K562 (cell line): ENCODE measurements around the gene RHOXF2B. TPM values are rescaled to one million over a fixed set of nuclear protein-coding genes. Genes with fewer than 3 reads are reported as not detected.

Source experiments
- ATAC-seq: fragments of 200-7000 bp; cut with Tn5 transposase; 3 replicates; pipeline ENCODE4 v1.9.1; 2020; ENCODE audit warnings: moderate library complexity
- BruUV-seq: library from RNA; stranded (reverse); fragments of 400-500 nt; replicated peaks from 2 replicates; lab custom pipeline; 2021; lab: Mats Ljungman, UMichigan
- CTCF ChIA-PET: fragments of 300-600 bp; formaldehyde crosslinking; extraction: SDS; loops from one replicate; lab custom pipeline; 2021; ENCODE audit warnings: low intra/inter-chr PET ratio; lab: Yijun Ruan, JAX
- POLR2A ChIA-PET: fragments of 300-600, 350-650 bp; sonication (Branson Sonifier 250); formaldehyde crosslinking; extraction: SDS; loops from one replicate; lab custom pipeline; 2021; ENCODE audit warnings: antibody characterized with exemption, inconsistent platforms; lab: Yijun Ruan, JAX
- DNase-seq, 4 experiments: peaks; one replicate each; pipeline versions ENCODE4 v3.0.0 to v3.0.0-alpha.2; 2011 to 2018; ENCODE audit warnings: low spot score in 3 of 4, mixed read lengths in 3 of 4; ENCODE audit errors: extremely low read depth in 1 of 4
- FAIRE-seq: peaks from 2 replicates; lab custom pipeline; 2011; peaks lifted over from hg19 to GRCh38; lab: Jason Lieb, UNC
- H2AFZ ChIP-seq: 2 replicates; pipeline ENCODE4 v1.6.0; 2011; ENCODE audit warnings: low read depth, low read length, control low read depth, inconsistent platforms
- H3K27ac ChIP-seq: fragments of 200-600 bp; 3 replicates; pipeline ENCODE4 v1.8.0; 2011; ENCODE audit warnings: low read depth, mild to moderate bottlenecking, control low read depth, inconsistent platforms, low read length, moderate library complexity, mixed read lengths; ENCODE audit errors: extremely low read depth
- H3K27me3 ChIP-seq, 2 experiments: fragments of 300-600 bp in 1 of 2; 2 replicates in 1 of 2; 3 replicates in 1 of 2; pipeline versions ENCODE4 v1.6.0 to v1.8.0; 2011; ENCODE audit warnings: inconsistent platforms in 2 of 2, low read length in 2 of 2, mild to moderate bottlenecking in 1 of 2, mixed read lengths in 1 of 2, moderate library complexity in 1 of 2; ENCODE audit not compliant: control insufficient read depth in 2 of 2, insufficient read depth in 2 of 2
- H3K36me3 ChIP-seq: fragments of 300-600 bp; 3 replicates; pipeline ENCODE4 v1.8.0; 2011; ENCODE audit warnings: mild to moderate bottlenecking, low read length, inconsistent platforms; ENCODE audit not compliant: control insufficient read depth, insufficient read depth
- H3K4me1 ChIP-seq, 2 experiments: fragments of 200-600 bp in 1 of 2; replicated peaks in 1 of 2; 2 replicates in 1 of 2; 3 replicates in 1 of 2; pipeline versions ENCODE4 v1.5.1 to v1.8.0; 2011; ENCODE audit warnings: inconsistent platforms in 2 of 2, low read length in 2 of 2, mild to moderate bottlenecking in 1 of 2, mixed read lengths in 1 of 2, moderate library complexity in 1 of 2; ENCODE audit not compliant: control insufficient read depth in 2 of 2, insufficient read depth in 2 of 2
- H3K4me2 ChIP-seq: 2 replicates; pipeline ENCODE4 v1.6.1; 2011; ENCODE audit warnings: low read length, control low read depth, inconsistent platforms, mixed read lengths; ENCODE audit not compliant: insufficient read depth
- H3K4me3 ChIP-seq: fragments of 200-600 bp; sonication (generic), shearing (Covaris generic); 2 replicates; pipeline ENCODE4 v1.5.1; 2016; ENCODE audit warnings: control low read depth, inconsistent platforms
- H3K79me2 ChIP-seq: fragments of 200-600 bp; 3 replicates; pipeline ENCODE4 v1.8.0; 2011; ENCODE audit warnings: low read length, inconsistent platforms; ENCODE audit not compliant: control insufficient read depth, insufficient read depth
- H3K9ac ChIP-seq, 2 experiments: 2 replicates each; pipeline versions ENCODE4 v1.6.0 to v1.6.1; 2011; ENCODE audit warnings: low read depth in 2 of 2, low read length in 2 of 2, control low read depth in 1 of 2, inconsistent platforms in 1 of 2, mild to moderate bottlenecking in 1 of 2, mixed read lengths in 1 of 2; ENCODE audit not compliant: insufficient read depth in 1 of 2
- H3K9me1 ChIP-seq: one replicate; pipeline ENCODE4 v1.6.0; 2011; ENCODE audit warnings: inconsistent platforms, mild to moderate bottlenecking, low read length, moderate library complexity; ENCODE audit not compliant: control insufficient read depth, insufficient read depth
- H3K9me3 ChIP-seq: replicated peaks from 2 replicates; pipeline ENCODE4 v1.5.1; 2011; ENCODE audit warnings: low read depth, low read length, inconsistent platforms; ENCODE audit not compliant: control insufficient read depth, insufficient read depth
- H4K20me1 ChIP-seq: replicated peaks from 2 replicates; pipeline ENCODE4 v1.6.1; 2011; ENCODE audit warnings: low read length, inconsistent platforms, mixed read lengths; ENCODE audit not compliant: control insufficient read depth, insufficient read depth
- C11orf30 ChIP-seq: fragments of 450-650 bp; IDR thresholded peaks from 2 replicates; pipeline ENCODE4 v1.6.1; 2016; ENCODE audit warnings: low read depth, mild to moderate bottlenecking
- ELF1 ChIP-seq: fragments of 200-800 bp; sonication (Bioruptor generic); IDR thresholded peaks from 2 replicates; pipeline ENCODE4 v1.6.1; 2016; ENCODE audit warnings: missing genetic modification characterization, missing compliant biosample characterization
- FOXM1 ChIP-seq, 2 experiments: fragments of 450-650 bp in 1 of 2; sonication (generic) in 1 of 2; formaldehyde crosslinking in 1 of 2; IDR thresholded peaks; 2 replicates each; pipeline versions ENCODE4 v1.6.1 to v1.9.0; 2017 to 2022; ENCODE audit warnings: low read depth in 2 of 2, mild to moderate bottlenecking in 2 of 2, missing genetic modification reagents in 1 of 2, moderate library complexity in 1 of 2
- HNRNPLL ChIP-seq: fragments of 200-400 bp; formaldehyde crosslinking; IDR thresholded peaks from 2 replicates; pipeline ENCODE4 v1.6.1; 2017; ENCODE audit warnings: low read length, low read depth, mild to moderate bottlenecking; ENCODE audit not compliant: poor library complexity, severe bottlenecking
- LCOR ChIP-seq: sonication (generic); formaldehyde crosslinking; IDR thresholded peaks from 2 replicates; pipeline ENCODE4 v1.8.0; 2022; ENCODE audit warnings: mild to moderate bottlenecking, missing genetic modification reagents
- NCOR1 ChIP-seq: fragments of 450-650 bp; IDR thresholded peaks from 2 replicates; pipeline ENCODE4 v1.6.1; 2016; ENCODE audit warnings: mild to moderate bottlenecking, moderate library complexity
- RFX5 ChIP-seq: IDR thresholded peaks from 2 replicates; pipeline ENCODE4 v1.6.1; 2011; ENCODE audit warnings: low read depth, mild to moderate bottlenecking, improper control_type of control experiment, low read length
- TBL1XR1 ChIP-seq, 2 experiments: IDR thresholded peaks; 2 replicates each; pipeline ENCODE4 v1.6.1; 2012; ENCODE audit warnings: improper control_type of control experiment in 2 of 2, low read length in 2 of 2, mild to moderate bottlenecking in 1 of 2
- TCFL5 ChIP-seq: fragments of 250-450 bp; sonication (Bioruptor Pico); conservative IDR thresholded peaks from 2 replicates; pipeline ENCODE4 v1.6.1; 2021; ENCODE audit warnings: mild to moderate bottlenecking, moderate library complexity, matching md5 sums
- TGIF2 ChIP-seq: sonication (generic); formaldehyde crosslinking; IDR thresholded peaks from 2 replicates; pipeline ENCODE4 v1.8.1; 2022; ENCODE audit warnings: mild to moderate bottlenecking, missing genetic modification reagents, moderate library complexity
- ZNF431 ChIP-seq: sonication (generic); formaldehyde crosslinking; IDR thresholded peaks from 2 replicates; pipeline ENCODE4 v1.8.0; 2022; ENCODE audit warnings: mild to moderate bottlenecking, missing genetic modification reagents
- WGBS: fragments of 100-300 bp; shearing (Covaris generic); methylation state at CpG from one replicate; pipeline ENCODE4 v1.1.6; 2016; ENCODE audit warnings: low coverage, mixed read lengths; ENCODE audit not compliant: insufficient coverage; ENCODE audit errors: missing lambda C conversion rate; 5-methylcytosine and 5-hydroxymethylcytosine counted together
- in situ Hi-C: fragments of 300-500 bp; cut with MboI; formaldehyde crosslinking; loops from 4 replicates; pipeline ENCODE4 v1.15.0; 2018; ENCODE audit warnings: inconsistent platforms, mixed read lengths
- intact Hi-C: fragments of 100-400 bp; cut with micrococcal nuclease; formaldehyde crosslinking; loops from 2 replicates; pipeline ENCODE4 v1.14.2; 2022
- polyA plus RNA-seq, 8 experiments: library from polyadenylated mRNA; depleted of rRNA in 4 of 8; stranded (reverse) in 5 of 8; unstranded in 3 of 8; fragments of >200 nt; fragmentation: Nextera tagmentation in 2 of 8; fragmentation: Illumina TruSeq in 1 of 8; extraction: Ambion mirVana in 2 of 8; extraction: Trizol in 1 of 8; gene quantifications; 2 replicates each; pipeline versions ENCODE4 v1.2.1 to v1.2.3, GENCODE V29; 2011 to 2014; ENCODE audit warnings: inconsistent platforms in 1 of 8, missing spikeins in 1 of 8
- total RNA-seq, 7 experiments: library from RNA; depleted of rRNA in 6 of 7; stranded (reverse); fragments of >200 nt in 6 of 7; fragmentation: Illumina TruSeq in 2 of 7; extraction: Trizol in 2 of 7; gene quantifications; 2 replicates each; pipeline versions ENCODE4 v1.2.1 to v1.2.3, GENCODE V29; 2011 to 2021; ENCODE audit warnings: low replicate concordance in 1 of 7
- TF ChIP-seq, protein P1 (sequence below): fragments of 150-350 bp; conservative IDR thresholded peaks from 2 replicates; pipeline ENCODE4 v1.6.1; 2014; ENCODE audit warnings: low read length
- TF ChIP-seq, protein P2 (sequence below): fragments of 250-450 bp; sonication (Bioruptor Pico); IDR thresholded peaks from 2 replicates; pipeline ENCODE4 v1.4.0; 2020; ENCODE audit warnings: mild to moderate bottlenecking, moderate library complexity

RHOXF2B gene
- total and polyA plus RNA-seq, 9 of the 15 experiments (the other 6 are each of a cell fraction or from before 2014, with no cell fraction given), result 0.79 to 4.3 (median 2.2) TPM

GRCh38 chrX:120087289-120088017 lies 10.0 kb upstream of the RHOXF2B start:
- in situ Hi-C loops, result loop anchor here (5.0 kb wide), 1 partner anchor 60 kb away; no protein-coding TSS in a partner anchor
- Histone ChIP-seq H3K4me3 (no peak overlapping the region), H3K4me1 (no peaks in the 10 kb centered on the region; a peak in 1 of 5 replicates), H4K20me1 (no peaks in the 10 kb centered on the region), H3K36me3 (no peaks in the 10 kb centered on the region), H3K27me3 (no peaks in the 10 kb centered on the region), H3K4me2 (peak overlapping the region; percentile 21; the same call in 1 of the 2 replicates), H3K9me3 (no peaks in the 10 kb centered on the region), H3K79me2 (no peaks in the 10 kb centered on the region), H3K9me1 (no peaks in the 10 kb centered on the region), H2AFZ (peak overlapping the region; percentile 55; the same call in 1 of the 2 replicates), H3K9ac (peak overlapping the region in 1 of 2 experiments; percentile 45; a peak in 1 of 4 replicates), H3K27ac (no peak overlapping the region)
- DNase-seq (no peak), ATAC-seq (no peak), FAIRE-seq (no peak)
- BruUV-seq, result no TSS peak
- intact Hi-C loops, result no loop called here
- POLR2A ChIA-PET, result interaction anchor here (0.6 kb wide), 1 partner anchor 278 kb away, joined by 3 read pairs; no protein-coding TSS in a partner anchor
- TF ChIP-seq RFX5 (no peak), FOXM1 (IDR thresholded peaks at IDR 0.05; ENCODE audit: low read depth) (no peak), FOXM1 (CRISPR knock-in tag; IDR thresholded peaks at IDR 0.05; ENCODE audit: low read depth) (no peak), HNRNPLL (no peak), C11orf30 (no peak), TBL1XR1 (IDR thresholded peaks at IDR 0.05; ENCODE audit: low read length in 2 of 2) (no peak), NCOR1 (no peak), TCFL5 (CRISPR knock-in tag) (no peak), TGIF2 (no peak), ELF1 (tag) (no peak), ZNF431 (CRISPR knock-in tag) (no peak), LCOR (CRISPR knock-in tag) (no peak)
- TF ChIP-seq, protein P1, sequence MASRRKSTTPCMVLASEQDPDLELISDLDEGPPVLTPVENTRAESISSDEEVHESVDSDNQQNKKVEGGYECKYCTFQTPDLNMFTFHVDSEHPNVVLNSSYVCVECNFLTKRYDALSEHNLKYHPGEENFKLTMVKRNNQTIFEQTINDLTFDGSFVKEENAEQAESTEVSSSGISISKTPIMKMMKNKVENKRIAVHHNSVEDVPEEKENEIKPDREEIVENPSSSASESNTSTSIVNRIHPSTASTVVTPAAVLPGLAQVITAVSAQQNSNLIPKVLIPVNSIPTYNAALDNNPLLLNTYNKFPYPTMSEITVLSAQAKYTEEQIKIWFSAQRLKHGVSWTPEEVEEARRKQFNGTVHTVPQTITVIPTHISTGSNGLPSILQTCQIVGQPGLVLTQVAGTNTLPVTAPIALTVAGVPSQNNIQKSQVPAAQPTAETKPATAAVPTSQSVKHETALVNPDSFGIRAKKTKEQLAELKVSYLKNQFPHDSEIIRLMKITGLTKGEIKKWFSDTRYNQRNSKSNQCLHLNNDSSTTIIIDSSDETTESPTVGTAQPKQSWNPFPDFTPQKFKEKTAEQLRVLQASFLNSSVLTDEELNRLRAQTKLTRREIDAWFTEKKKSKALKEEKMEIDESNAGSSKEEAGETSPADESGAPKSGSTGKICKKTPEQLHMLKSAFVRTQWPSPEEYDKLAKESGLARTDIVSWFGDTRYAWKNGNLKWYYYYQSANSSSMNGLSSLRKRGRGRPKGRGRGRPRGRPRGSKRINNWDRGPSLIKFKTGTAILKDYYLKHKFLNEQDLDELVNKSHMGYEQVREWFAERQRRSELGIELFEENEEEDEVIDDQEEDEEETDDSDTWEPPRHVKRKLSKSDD, result no peak
- TF ChIP-seq, protein P2, sequence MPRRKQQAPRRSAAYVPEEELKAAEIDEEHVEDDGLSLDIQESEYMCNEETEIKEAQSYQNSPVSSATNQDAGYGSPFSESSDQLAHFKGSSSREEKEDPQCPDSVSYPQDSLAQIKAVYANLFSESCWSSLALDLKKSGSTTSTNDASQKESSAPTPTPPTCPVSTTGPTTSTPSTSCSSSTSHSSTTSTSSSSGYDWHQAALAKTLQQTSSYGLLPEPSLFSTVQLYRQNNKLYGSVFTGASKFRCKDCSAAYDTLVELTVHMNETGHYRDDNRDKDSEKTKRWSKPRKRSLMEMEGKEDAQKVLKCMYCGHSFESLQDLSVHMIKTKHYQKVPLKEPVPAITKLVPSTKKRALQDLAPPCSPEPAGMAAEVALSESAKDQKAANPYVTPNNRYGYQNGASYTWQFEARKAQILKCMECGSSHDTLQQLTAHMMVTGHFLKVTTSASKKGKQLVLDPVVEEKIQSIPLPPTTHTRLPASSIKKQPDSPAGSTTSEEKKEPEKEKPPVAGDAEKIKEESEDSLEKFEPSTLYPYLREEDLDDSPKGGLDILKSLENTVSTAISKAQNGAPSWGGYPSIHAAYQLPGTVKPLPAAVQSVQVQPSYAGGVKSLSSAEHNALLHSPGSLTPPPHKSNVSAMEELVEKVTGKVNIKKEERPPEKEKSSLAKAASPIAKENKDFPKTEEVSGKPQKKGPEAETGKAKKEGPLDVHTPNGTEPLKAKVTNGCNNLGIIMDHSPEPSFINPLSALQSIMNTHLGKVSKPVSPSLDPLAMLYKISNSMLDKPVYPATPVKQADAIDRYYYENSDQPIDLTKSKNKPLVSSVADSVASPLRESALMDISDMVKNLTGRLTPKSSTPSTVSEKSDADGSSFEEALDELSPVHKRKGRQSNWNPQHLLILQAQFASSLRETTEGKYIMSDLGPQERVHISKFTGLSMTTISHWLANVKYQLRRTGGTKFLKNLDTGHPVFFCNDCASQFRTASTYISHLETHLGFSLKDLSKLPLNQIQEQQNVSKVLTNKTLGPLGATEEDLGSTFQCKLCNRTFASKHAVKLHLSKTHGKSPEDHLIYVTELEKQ, result no peak
- CTCF ChIA-PET, result no interaction called here
- WGBS, result 44% methylated on average over 9 of the region's 10 CpGs
